Left ventricle myocardium inferior (tissue), 1 donor: ENCODE results near the gene UQCRC2. TPM values are rescaled to one million over a fixed set of nuclear protein-coding genes. Genes with fewer than 3 reads are reported as not detected.

Experiments
- DNase-seq: peaks from one replicate; pipeline ENCODE4 v3.0.0-alpha.2; 2020
- H3K27ac ChIP-seq: fragments of 200-600 bp; replicated peaks from 2 replicates; pipeline ENCODE4 v1.8.0; 2021
- H3K27me3 ChIP-seq: fragments of 200-600 bp; 2 replicates; pipeline ENCODE4 v1.8.0; 2021; ENCODE audit warnings: low read depth
- H3K36me3 ChIP-seq: fragments of 200-600 bp; 2 replicates; pipeline ENCODE4 v1.8.0; 2021
- H3K4me1 ChIP-seq: fragments of 200-600 bp; 2 replicates; pipeline ENCODE4 v1.8.0; 2021
- H3K4me3 ChIP-seq: fragments of 200-600 bp; 2 replicates; pipeline ENCODE4 v1.8.0; 2021; ENCODE audit warnings: mild to moderate bottlenecking, moderate library complexity
- H3K9me3 ChIP-seq: fragments of 200-600 bp; replicated peaks from 2 replicates; pipeline ENCODE4 v1.8.0; 2021
- CTCF ChIP-seq: fragments of 200-600 bp; IDR thresholded peaks from 2 replicates; pipeline ENCODE4 v1.8.0; 2021; ENCODE audit warnings: antibody characterized with exemption, mild to moderate bottlenecking, borderline replicate concordance
- intact Hi-C: fragments of 100-400 bp; cut with micrococcal nuclease; formaldehyde crosslinking; loops from one replicate; pipeline ENCODE4 v1.11.0; 2022
- total RNA-seq: library from RNA; stranded (reverse); fragmentation: NEBNext Ultra II Directional; extraction: Animal tissue kit (Norgen Biotek cat#: 25700); gene quantifications from one replicate; pipeline ENCODE4 v1.2.1, GENCODE V29; 2021
- donor health status: DM: no; HTN: yes; CAD: no; lungs with severe emphysema.

UQCRC2 gene
- total RNA-seq, 1 donor from 2014 or later: 964 TPM

- TF ChIP-seq CTCF: no peak
- peak overlapping the region; percentile 95 for H3K27ac ChIP-seq
- no peak for DNase-seq
- intact Hi-C loops: no loop called here
- H3K36me3 ChIP-seq: peaks cover 30% of the 10 kb centered on the region
- H3K9me3 ChIP-seq: no peaks in the 10 kb centered on the region
- peaks cover 79% of the 10 kb centered on the region for H3K4me1 ChIP-seq
- no peaks in the 10 kb centered on the region for H3K27me3 ChIP-seq
- peak overlapping the region; percentile 79 for H3K4me3 ChIP-seq
These were observed 361 bp downstream of the UQCRC2 start for GRCh38 chr16:21953541-21953902.

- no peaks in the 10 kb centered on the region for H3K27me3 ChIP-seq
- no peak for TF ChIP-seq CTCF
- H3K9me3 ChIP-seq: no peaks in the 10 kb centered on the region
- H3K36me3 ChIP-seq: peaks cover 72% of the 10 kb centered on the region
- DNase-seq: no peak
- H3K4me3 ChIP-seq: no peak overlapping the region
- no peak overlapping the region for H3K27ac ChIP-seq
- intact Hi-C loops: no loop called here
- peaks cover 47% of the 10 kb centered on the region for H3K4me1 ChIP-seq
These were observed 4.7 kb downstream of the UQCRC2 start for GRCh38 chr16:21957714-21958346.

GRCh38 chr16:21959050-21959449 lies 5.9 kb downstream of the UQCRC2 start:
- Histone ChIP-seq H3K4me3 (no peak overlapping the region), H3K9me3 (no peaks in the 10 kb centered on the region), H3K4me1 (peaks cover 43% of the 10 kb centered on the region), H3K36me3 (peaks cover 84% of the 10 kb centered on the region), H3K27ac (no peak overlapping the region), H3K27me3 (no peaks in the 10 kb centered on the region)
- intact Hi-C loops: no loop called here
- no peak for DNase-seq
- TF ChIP-seq CTCF: no peak

GRCh38 chr16:21962475-21962874 lies 9.3 kb downstream of the UQCRC2 start:
- H3K27ac ChIP-seq: no peak overlapping the region
- no peak for DNase-seq
- intact Hi-C loops: no loop called here

GRCh38 chr16:21963887-21964286 lies 10.7 kb downstream of the UQCRC2 start:
- intact Hi-C loops: no loop called here
- H3K27ac ChIP-seq: peak overlapping the region; percentile 57
- peaks cover 99% of the 10 kb centered on the region for H3K36me3 ChIP-seq
- H3K4me3 ChIP-seq: no peak overlapping the region
- no peak for TF ChIP-seq CTCF
- peaks cover 17% of the 10 kb centered on the region for H3K4me1 ChIP-seq
- no peak for DNase-seq
- H3K27me3 ChIP-seq: no peaks in the 10 kb centered on the region
- H3K9me3 ChIP-seq: no peaks in the 10 kb centered on the region

More at GRCh38 chr16:21962475-21962874, 9.3 kb downstream of the UQCRC2 start:
- TF ChIP-seq CTCF: no peak
- Histone ChIP-seq H3K9me3 (no peaks in the 10 kb centered on the region), H3K36me3 (peaks cover 99% of the 10 kb centered on the region), H3K4me1 (peaks cover 25% of the 10 kb centered on the region), H3K4me3 (no peak overlapping the region), H3K27me3 (no peaks in the 10 kb centered on the region)
